Neuron (in vitro differentiated cells): ENCODE data around the gene SLC12A9.

Experiments used
- H2AFZ ChIP-seq: one replicate; pipeline ENCODE4 v1.6.1; 2013; ENCODE audit warnings: low read depth, mild to moderate bottlenecking, inconsistent platforms, low read length, moderate library complexity
- H3K27me3 ChIP-seq: one replicate; pipeline ENCODE4 v1.6.1; 2013; ENCODE audit warnings: low read length; ENCODE audit not compliant: insufficient read depth
- H3K36me3 ChIP-seq: one replicate; pipeline ENCODE4 v1.6.1; 2013; ENCODE audit warnings: low read length; ENCODE audit not compliant: insufficient read depth
- H3K4me1 ChIP-seq: one replicate; pipeline ENCODE4 v1.6.1; 2013; ENCODE audit warnings: low read length; ENCODE audit not compliant: insufficient read depth
- H3K4me3 ChIP-seq: 2 replicates; pipeline ENCODE4 v1.5.1; 2013; ENCODE audit warnings: mild to moderate bottlenecking, low read length, moderate library complexity
- H3K9me3 ChIP-seq: one replicate; pipeline ENCODE4 v1.6.1; 2013; ENCODE audit warnings: low read length

SLC12A9 gene

DNA sequence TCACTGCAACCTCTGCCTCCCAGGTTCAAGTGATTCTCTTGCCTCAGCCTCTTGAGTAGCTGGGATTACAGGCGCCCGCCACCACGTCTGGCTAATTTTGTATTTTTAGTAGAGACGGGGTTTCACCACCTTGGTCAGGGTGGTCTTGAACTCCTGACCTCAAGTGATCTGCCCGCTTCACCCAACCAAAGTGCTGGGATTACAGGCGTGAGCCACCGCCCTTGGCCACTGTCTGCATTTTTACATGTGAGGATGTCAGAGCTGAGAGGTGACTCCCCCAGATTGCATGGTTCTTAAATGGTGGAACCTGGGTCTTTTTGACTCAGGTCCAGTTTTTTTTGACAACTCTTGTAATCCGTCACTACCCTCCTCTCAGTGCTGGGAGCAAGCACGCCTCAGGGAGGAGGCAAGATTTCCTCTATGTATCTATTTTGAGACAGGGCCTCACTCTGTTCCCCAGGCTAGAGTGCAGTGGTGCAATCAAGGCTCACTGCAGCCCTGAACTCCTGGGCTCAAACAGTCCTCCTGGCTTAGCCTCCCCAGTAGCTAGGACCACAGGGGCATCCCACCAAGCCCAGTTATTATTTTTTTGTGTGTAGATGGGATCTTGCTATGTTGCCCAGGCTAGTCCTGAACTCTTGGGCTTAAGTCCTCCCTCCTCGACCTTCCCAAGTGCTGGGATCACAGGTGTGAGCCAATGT is 21.2 kb downstream of the SLC12A9 start:
- H3K4me3 ChIP-seq: peak overlapping the region; percentile 99
- H3K9me3 ChIP-seq: no peaks in the 10 kb centered on the region
- H3K36me3 ChIP-seq: peaks cover 41% of the 10 kb centered on the region
- no peaks in the 10 kb centered on the region for H3K27me3 ChIP-seq
- H2AFZ ChIP-seq: no peak overlapping the region
- peaks cover 20% of the 10 kb centered on the region for H3K4me1 ChIP-seq

DNA sequence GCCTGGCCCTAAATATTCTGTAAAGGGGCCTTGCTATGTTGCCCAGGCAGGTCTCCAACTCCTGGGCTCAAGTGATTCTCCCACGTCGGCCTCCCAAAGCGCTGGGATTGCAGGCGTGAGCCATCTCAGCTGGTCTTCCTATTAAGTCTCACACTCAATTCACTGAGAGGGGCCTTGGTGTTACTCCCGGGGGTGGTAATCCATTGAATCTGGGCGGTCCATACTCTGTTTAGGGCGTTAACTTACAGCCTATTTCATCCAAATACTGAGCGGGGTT is 21.7 kb downstream of the SLC12A9 start:
- peaks cover 20% of the 10 kb centered on the region for H3K4me1 ChIP-seq
- H2AFZ ChIP-seq: peak overlapping the region; percentile 11
- H3K9me3 ChIP-seq: no peaks in the 10 kb centered on the region
- H3K36me3 ChIP-seq: peaks cover 46% of the 10 kb centered on the region
- no peaks in the 10 kb centered on the region for H3K27me3 ChIP-seq
- peak overlapping the region; percentile 99 for H3K4me3 ChIP-seq

DNA sequence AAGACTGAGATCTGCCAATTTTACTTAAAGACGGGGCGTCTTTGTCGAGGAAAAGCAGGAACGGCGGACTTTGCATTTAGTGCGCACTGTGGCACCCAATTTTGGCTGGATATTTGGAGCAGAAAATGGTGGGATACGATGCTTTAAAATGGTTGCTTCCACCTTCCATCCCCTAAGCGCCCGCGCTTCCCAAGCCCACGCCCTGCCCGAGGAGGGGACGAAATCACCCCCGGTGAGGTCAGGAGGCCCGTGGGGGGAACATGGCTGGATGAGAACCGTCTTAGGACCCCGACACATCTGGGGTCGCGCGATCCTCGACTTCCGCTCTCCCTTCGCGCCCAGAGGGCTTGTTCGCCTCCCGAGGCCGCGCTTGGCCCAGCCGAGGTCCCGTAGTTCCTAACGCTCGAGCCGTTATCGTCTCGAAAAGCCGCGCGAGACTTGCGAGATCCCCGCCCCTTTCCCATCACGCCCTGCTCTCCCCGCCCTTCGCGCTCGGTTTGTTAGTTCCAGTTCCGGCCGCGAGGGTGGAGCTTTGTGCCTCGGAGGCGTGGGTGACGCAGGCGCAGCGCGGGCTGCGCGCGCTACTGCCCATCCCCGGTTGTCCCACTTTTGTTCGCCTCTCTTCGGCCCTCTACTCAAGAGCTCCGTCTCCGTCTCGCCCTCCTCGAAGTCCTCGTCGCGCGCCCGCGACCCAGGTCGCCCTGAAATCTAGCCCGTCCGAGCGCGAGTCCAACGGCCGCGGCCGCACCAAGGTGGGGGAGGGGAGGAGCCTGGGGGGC is 22.3 kb downstream of the SLC12A9 start, which contains the start of gene SRRT:
SRRT (plus strand) TSS at position 527 of the 779 bp plus-strand sequence. CDS start 488 bp downstream, outside the sequence.
- Histone ChIP-seq H2AFZ (peak within 1 kb of the TSS; percentile 11), H3K36me3 (peaks cover 51% of the 10 kb centered on the region), H3K4me3 (peak within 1 kb of the TSS; percentile 99), H3K9me3 (no peaks in the 10 kb centered on the region), H3K4me1 (peaks cover 20% of the 10 kb centered on the region), H3K27me3 (no peaks in the 10 kb centered on the region)

DNA sequence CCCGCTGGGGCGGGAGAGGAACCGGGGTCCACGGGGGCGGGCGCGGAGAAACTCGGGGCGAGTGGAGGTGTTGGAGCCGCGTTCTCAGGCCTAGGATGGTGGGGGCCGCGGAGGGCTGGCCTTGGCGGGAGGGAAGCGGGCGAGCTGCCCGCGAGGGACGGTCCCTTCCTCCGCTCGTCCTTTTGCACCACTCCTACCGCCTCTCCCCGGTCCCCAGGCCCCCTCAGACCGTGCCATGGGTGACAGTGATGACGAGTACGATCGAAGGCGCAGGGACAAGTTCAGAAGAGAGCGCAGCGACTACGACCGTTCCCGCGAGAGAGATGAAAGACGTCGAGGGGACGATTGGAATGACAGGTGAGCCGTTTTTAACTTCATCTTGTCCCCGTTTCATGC is 22.8 kb downstream of the SLC12A9 start:
- H3K4me3 ChIP-seq: peak overlapping the region; percentile 99
- no peaks in the 10 kb centered on the region for H3K27me3 ChIP-seq
- no peaks in the 10 kb centered on the region for H3K9me3 ChIP-seq
- H3K4me1 ChIP-seq: peaks cover 20% of the 10 kb centered on the region
- H3K36me3 ChIP-seq: peaks cover 54% of the 10 kb centered on the region
- no peak overlapping the region for H2AFZ ChIP-seq

DNA sequence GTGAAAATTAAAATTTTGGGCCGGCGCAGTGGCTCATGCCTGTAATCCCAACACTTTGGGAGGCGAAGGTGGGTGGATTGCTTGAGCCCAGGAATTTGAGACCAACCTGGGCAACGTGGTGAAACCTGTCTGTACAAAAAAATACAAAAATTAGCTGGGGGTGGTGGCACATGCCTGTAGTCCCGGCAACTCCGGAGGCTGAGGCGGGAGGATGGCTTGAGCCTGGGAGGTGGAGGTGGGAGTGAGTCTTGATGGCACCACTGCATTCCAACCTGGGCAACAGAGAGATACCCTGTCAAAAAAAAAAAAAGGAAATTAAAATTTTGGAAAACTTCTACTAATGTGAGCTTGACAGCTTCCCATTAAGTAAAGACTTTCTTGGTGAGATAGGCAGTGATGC is 25.5 kb downstream of the SLC12A9 start:
- Histone ChIP-seq H3K36me3 (peaks cover 66% of the 10 kb centered on the region), H3K9me3 (no peaks in the 10 kb centered on the region), H3K27me3 (no peaks in the 10 kb centered on the region), H3K4me3 (no peak overlapping the region), H3K4me1 (peaks cover 20% of the 10 kb centered on the region), H2AFZ (no peak overlapping the region)

DNA sequence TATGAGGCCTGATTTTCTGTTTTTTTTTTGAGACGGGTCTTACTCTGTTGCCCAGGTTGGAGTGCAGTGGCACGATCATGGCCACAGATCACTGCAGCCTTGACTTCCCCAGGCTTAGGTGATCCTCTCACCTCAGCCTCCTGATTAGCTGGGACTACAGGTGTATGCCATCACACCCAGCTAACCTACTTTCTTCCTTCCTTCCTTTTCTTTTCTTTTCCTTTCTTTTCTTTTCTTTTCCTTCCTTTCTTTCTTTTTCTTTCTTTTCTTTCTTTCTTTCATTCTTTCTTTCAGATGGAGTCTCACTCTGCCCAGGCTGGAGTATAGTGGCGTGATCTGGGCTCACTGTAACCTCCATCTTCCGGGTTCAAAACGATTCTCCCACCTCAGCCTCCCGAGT is 26.2 kb downstream of the SLC12A9 start:
- Histone ChIP-seq H3K4me3 (no peak overlapping the region), H2AFZ (no peak overlapping the region), H3K9me3 (no peaks in the 10 kb centered on the region), H3K27me3 (no peaks in the 10 kb centered on the region), H3K4me1 (peaks cover 20% of the 10 kb centered on the region), H3K36me3 (peaks cover 70% of the 10 kb centered on the region)

DNA sequence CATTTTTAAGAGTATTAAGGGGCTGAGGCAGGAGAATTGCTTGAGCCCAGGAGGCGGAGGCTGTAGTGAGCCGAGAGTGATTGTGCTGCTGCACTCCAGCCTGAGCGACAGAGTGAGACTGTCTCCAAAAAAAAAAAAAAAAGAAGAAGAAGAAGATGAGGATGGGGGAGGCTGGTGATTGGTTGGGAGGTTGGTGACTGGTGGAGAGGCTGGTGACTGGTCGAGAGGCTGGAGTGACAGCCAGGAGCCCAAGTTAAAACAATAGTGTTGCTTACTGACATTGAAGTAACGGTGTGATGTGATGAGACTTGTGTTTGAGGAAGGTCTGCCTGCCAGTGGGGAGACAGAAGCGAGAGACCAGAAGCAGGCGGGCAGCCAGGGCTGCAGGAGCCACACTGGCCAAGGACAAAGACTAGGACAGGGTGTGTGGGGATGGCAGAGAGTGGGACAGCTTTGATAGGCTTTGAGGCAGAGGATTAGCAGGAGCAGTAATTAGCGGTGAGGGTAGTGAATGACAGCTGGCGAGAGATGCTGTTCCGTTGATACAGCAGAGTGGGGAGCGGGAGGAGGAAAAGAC is 27.3 kb downstream of the SLC12A9 start:
- Histone ChIP-seq H3K9me3 (no peaks in the 10 kb centered on the region), H3K27me3 (no peaks in the 10 kb centered on the region), H2AFZ (no peak overlapping the region), H3K4me1 (peaks cover 12% of the 10 kb centered on the region), H3K4me3 (no peak overlapping the region), H3K36me3 (peaks cover 76% of the 10 kb centered on the region)

DNA sequence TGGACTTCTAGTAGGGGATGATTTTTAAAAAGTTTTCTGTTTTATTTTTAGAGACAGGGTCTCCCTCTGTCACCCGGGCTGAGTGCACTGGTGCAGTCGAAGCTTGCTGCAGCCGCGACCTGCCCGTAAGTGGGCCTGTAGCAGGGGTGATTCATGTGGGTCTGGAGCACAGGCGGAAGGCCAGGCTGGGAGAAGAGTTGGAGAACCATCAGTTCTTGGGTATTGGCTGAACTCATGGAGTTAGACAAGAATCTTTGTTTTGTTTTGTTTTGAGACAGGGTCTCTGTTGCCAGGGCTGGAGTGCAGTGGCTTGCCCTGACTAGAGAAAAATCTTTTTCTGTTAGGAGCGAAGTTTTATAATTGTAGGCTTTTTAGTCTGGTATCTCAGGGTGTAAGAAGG is 28.1 kb downstream of the SLC12A9 start:
- no peaks in the 10 kb centered on the region for H3K27me3 ChIP-seq
- no peak overlapping the region for H3K4me3 ChIP-seq
- H2AFZ ChIP-seq: no peak overlapping the region
- H3K4me1 ChIP-seq: peaks cover 12% of the 10 kb centered on the region
- peaks cover 85% of the 10 kb centered on the region for H3K36me3 ChIP-seq
- no peaks in the 10 kb centered on the region for H3K9me3 ChIP-seq

DNA sequence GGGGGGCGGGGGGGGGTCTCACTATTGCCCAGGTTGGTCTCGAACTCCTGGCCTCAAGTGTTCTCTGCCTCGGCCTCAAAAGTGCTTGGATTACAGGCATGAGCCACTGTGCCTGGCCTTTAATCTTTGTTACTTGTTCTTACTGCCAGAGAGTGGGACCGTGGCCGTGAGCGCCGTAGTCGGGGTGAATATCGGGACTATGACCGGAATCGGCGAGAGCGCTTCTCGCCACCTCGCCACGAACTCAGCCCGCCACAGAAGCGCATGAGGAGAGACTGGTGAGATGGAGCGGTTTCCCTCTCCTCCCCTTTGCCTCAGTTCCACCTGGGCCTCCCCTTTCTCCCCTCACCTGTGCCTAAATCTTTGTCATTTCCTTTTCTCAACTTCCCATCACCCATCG is 28.6 kb downstream of the SLC12A9 start:
- Histone ChIP-seq H3K4me1 (peaks cover 8% of the 10 kb centered on the region), H3K27me3 (no peaks in the 10 kb centered on the region), H3K36me3 (peaks cover 90% of the 10 kb centered on the region), H2AFZ (no peak overlapping the region), H3K9me3 (no peaks in the 10 kb centered on the region), H3K4me3 (no peak overlapping the region)

DNA sequence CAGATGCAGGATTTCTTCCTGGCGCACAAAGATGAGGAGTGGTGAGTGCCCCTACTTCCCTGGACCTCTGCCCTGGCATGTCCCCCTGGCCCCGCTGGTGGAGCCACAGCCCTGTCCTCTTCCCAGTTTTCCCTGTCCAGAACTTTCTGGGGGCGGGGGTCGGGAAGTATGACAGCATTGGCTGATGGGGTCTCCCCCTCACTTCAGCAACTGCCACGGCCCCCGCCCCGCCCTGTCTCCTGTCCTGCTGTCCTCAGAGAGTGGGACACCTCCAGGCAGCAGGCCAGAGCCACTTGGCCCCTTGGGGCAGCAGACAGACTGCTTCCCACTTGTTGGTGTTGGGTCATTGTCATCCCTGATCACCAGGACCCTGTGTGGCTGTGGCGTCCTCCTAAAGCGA is 29.7 kb downstream of the SLC12A9 start:
- Histone ChIP-seq H3K4me3 (no peak overlapping the region), H3K9me3 (no peaks in the 10 kb centered on the region), H3K36me3 (peaks cover 90% of the 10 kb centered on the region), H3K4me1 (no peaks in the 10 kb centered on the region), H2AFZ (no peak overlapping the region), H3K27me3 (no peaks in the 10 kb centered on the region)

DNA sequence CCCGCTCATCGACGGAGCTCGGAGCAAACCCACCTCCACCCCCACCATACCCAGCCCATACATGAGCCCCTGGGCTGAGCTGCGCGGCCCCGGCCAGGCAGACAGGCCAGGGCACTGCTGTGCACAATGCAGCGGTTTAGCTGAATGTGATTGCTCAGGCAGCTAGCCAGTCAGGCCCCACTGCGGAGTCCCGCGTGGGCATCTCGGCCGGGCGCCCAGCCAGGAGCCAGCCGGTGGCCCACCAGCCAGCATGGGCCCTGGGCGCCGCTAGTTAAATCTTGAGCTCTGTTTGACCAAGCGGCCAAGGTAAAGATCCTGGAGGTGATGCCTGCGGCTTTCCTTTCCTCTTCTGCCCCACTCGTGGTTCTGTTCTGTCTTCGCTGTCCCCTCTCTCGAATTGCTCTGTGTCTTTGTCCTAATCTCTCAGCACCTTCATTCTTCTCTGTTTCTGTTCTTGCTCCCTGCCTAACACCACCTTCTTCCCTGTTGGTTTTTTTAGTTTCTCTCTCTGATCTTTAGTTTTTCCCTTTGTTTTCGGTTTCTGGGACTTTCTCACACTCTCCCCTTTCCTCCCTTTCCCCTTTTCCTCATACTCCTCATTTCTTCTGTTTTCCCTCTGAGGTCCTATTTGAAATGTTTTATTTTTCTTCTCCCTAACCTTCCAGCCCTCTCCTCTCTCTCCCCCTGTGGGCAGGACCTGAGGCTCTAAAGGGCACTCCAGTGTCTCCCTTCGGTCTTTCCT is 30.4 kb downstream of the SLC12A9 start:
- Histone ChIP-seq H3K4me1 (peaks cover 3% of the 10 kb centered on the region), H3K9me3 (no peaks in the 10 kb centered on the region), H2AFZ (no peak overlapping the region), H3K27me3 (no peaks in the 10 kb centered on the region), H3K36me3 (peaks cover 93% of the 10 kb centered on the region), H3K4me3 (no peak overlapping the region)

DNA sequence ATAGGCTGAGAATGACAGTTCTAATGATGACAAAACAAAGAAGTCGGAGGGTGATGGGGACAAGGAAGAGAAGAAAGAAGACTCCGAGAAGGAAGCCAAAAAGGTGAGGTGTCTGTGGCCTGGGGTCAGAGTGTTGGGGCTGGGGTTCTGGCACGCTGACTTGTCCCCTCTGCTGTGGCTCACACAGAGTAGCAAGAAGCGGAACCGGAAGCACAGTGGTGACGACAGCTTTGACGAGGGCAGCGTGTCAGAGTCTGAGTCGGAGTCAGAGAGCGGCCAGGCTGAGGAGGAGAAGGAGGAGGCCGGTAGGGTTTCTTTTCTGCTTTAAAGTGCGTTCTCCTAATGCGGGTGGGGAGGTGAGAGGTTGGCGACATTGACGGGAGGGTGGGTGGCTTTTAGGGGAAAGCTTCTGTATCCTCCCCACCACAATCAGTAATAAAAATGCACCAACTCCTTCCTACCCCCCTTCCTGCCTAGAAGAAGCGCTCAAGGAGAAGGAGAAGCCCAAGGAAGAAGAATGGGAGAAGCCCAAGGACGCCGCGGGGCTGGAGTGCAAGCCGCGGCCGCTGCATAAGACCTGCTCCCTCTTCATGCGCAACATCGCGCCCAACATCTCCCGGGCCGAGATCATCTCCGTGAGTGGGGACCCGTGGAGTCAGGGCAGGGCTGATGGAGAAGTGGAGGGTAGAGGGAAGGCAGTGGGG is 32.4 kb downstream of the SLC12A9 start:
- Histone ChIP-seq H3K36me3 (peaks cover 84% of the 10 kb centered on the region), H2AFZ (no peak overlapping the region), H3K9me3 (no peaks in the 10 kb centered on the region), H3K4me3 (no peak overlapping the region), H3K4me1 (peaks cover 17% of the 10 kb centered on the region), H3K27me3 (no peaks in the 10 kb centered on the region)
